VCaP (cell line): ENCODE results near the gene PPP1R9B.

Experiments used
- H3K27ac ChIP-seq: fragments of 450-650 bp; 2 replicates; pipeline ENCODE4 v1.5.1; 2017
- CTCF ChIP-seq: fragments of 450-650 bp; conservative IDR thresholded peaks from 2 replicates; pipeline ENCODE4 v1.5.1; 2017; ENCODE audit warnings: mild to moderate bottlenecking, moderate library complexity

Gene PPP1R9B

GRCh38 chr17:50169121-50169764 is 18.8 kb upstream of the PPP1R9B start:
- peak; percentile 88 for TF ChIP-seq CTCF
- H3K27ac ChIP-seq = no peak overlapping the region

GRCh38 chr17:50168319-50168718 is 17.8 kb upstream of the PPP1R9B start:
- H3K27ac ChIP-seq = no peak overlapping the region

GRCh38 chr17:50167371-50167770 is 16.9 kb upstream of the PPP1R9B start:
- H3K27ac ChIP-seq = no peak overlapping the region
- TF ChIP-seq CTCF = no peak

More at GRCh38 chr17:50168319-50168718, 17.8 kb upstream of the PPP1R9B start:
- TF ChIP-seq CTCF = no peak

GRCh38 chr17:50166518-50167181 is 16.2 kb upstream of the PPP1R9B start:
- no peak overlapping the region for H3K27ac ChIP-seq

GRCh38 chr17:50165867-50166517 is 15.5 kb upstream of the PPP1R9B start, which contains the start of gene SGCA:
TSS of gene SGCA (plus strand) at chr17:50166005. CDS start at chr17:50166041, 36 bp downstream.
- TF ChIP-seq CTCF = no peak
- H3K27ac ChIP-seq = no peak within 1 kb of the TSS

More at GRCh38 chr17:50166518-50167181, 16.2 kb upstream of the PPP1R9B start:
- no peak for TF ChIP-seq CTCF

- TF ChIP-seq CTCF = no peak
- H3K27ac ChIP-seq = no peak overlapping the region
Measured at GRCh38 chr17:50165466-50165865, 15.0 kb upstream of the PPP1R9B start.

GRCh38 chr17:50165066-50165465 is 14.6 kb upstream of the PPP1R9B start:
- no peak for TF ChIP-seq CTCF
- no peak overlapping the region for H3K27ac ChIP-seq
